Measurements from ENCODE around the gene MIB1.

MIB1 gene

DNA sequence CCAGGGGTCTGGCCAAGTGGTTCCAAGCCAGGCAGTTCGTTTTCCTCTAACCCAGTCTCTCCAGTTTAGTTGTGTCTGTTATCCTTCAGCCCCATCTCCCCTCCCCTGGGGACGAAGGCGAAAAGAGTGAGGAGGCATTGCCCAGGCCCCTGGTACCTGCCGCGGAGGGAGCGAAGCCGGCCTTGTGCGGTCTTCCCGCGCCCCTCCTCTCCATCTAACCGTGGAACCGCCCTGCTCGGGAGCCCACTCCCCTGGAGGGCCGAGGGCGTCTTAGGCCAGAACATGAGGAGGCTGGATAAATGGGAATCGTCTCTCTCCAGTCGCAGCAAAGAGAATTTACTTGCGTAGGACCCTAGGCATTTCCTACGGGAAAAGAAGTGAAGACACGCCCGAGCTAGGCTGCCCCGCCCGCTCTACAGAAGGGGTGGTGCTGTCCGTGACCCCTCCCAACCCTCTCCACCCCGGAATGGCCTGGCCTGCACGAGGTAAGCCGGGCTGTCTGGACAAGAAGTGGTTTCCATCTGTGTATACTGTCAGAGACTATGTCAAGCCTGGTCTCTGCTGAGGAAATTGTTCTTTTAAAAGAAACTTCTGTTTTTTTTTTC, 156.2 kb downstream of the MIB1 start:
- TF ChIP-seq, protein P1, sequence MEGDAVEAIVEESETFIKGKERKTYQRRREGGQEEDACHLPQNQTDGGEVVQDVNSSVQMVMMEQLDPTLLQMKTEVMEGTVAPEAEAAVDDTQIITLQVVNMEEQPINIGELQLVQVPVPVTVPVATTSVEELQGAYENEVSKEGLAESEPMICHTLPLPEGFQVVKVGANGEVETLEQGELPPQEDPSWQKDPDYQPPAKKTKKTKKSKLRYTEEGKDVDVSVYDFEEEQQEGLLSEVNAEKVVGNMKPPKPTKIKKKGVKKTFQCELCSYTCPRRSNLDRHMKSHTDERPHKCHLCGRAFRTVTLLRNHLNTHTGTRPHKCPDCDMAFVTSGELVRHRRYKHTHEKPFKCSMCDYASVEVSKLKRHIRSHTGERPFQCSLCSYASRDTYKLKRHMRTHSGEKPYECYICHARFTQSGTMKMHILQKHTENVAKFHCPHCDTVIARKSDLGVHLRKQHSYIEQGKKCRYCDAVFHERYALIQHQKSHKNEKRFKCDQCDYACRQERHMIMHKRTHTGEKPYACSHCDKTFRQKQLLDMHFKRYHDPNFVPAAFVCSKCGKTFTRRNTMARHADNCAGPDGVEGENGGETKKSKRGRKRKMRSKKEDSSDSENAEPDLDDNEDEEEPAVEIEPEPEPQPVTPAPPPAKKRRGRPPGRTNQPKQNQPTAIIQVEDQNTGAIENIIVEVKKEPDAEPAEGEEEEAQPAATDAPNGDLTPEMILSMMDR (IDR thresholded peaks at IDR 0.05; ENCODE audit: low read depth, low read length), result no peak
- no peak overlapping the region for H3K4me3 ChIP-seq (replicated peaks in 1 of 2; ENCODE audit: low read depth in 2 of 2, low read length in 2 of 2)
- peak; percentile 2 to 32 for DNase-seq (ENCODE audit: low read depth in 2 of 2)

DNA sequence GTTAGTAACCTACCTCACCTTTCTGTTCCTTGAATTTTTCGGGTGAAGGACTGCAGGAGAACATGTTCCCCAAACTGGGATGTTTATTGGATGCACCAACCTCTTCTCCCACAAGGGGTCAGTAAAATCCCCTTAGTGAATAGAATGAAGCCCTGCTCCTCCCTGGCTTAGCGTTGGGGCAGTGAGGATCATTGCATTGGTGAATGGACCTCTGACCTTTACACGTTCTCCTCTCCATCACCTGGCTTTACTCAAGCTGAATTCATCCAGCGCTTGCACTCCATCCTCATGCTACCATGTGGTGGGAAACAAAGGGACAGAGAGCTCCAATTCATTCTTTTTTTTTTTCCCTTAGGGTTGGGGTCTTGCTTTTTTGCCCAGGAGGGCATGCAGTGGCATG, 157.2 kb downstream of the MIB1 start:
- no peak overlapping the region for H3K4me3 ChIP-seq (replicated peaks in 1 of 2; ENCODE audit: low read depth in 2 of 2, low read length in 2 of 2)
- peak; percentile 62 to 63 for DNase-seq (ENCODE audit: low read depth in 2 of 2)
- TF ChIP-seq, protein P1 (IDR thresholded peaks at IDR 0.05; ENCODE audit: low read depth, low read length), result peak; percentile 81

DNA sequence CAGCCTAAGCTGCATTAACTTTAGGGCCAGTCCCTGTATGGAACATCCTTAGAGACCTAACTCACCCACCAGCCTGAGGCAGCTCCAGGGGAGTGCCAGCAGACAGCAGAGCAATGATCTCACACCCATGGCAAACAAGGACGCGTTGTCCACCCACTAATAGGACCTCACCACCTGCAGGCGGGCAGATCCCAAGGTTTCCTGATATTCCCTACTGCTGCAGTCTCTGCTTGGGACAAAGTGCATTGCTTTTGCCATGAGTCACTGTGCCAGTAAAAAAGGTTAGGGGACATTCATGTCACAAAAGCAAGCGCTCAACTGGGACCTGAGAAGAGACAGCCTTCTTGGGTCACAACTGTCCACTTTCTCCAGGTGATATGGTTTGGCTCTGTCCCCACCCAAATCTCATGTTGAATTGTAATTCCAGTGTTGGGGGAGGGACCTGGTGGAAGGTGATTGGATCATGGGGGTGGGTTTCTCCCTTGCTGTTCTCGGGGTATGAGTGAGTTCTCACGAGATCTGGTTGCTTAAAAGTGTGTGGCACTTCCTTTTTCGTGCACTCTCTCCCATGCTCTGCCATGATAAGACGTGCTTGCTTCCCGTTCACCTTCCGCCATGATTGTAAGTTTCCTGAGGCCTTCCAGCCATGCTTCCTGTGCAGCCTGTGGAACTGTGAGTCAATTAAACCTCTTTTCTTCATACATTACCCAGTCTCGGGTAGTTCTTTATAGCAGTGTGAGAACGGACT, 160.2 kb downstream of the MIB1 start:
- H3K4me3 ChIP-seq (replicated peaks in 1 of 2; ENCODE audit: low read depth in 2 of 2, low read length in 2 of 2), result no peak overlapping the region
- DNase-seq (ENCODE audit: low read depth in 2 of 2), result no peak
- TF ChIP-seq, protein P1 (IDR thresholded peaks at IDR 0.05; ENCODE audit: low read depth, low read length), result no peak

DNA sequence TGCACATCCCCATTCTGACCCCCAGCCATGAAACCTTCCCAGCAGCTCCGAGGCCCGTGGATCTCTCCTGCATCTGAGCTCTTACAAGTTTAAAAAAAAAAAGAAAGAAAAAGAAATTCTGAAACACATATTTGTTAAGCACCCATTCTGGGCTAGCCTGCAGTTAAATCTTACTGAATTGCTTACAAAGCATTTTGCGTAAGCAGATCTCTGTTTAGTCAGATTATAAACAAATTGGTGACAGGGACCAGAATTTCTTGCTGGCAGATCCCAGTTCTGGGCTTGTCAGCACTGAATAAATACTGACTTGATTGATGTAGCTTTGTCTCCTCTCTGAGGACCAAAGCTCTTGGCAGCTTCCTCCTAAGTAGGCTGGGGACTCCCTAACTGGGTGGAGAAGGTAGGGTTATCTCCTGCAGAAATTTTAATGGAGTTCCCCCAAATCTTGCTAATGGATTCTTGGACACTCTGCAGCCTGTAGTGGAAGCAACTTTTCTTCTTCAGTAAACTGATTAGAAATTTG, 160.9 kb downstream of the MIB1 start:
- H3K4me3 ChIP-seq (replicated peaks in 1 of 2; ENCODE audit: low read depth in 2 of 2, low read length in 2 of 2), result no peak overlapping the region
- no peak for DNase-seq (ENCODE audit: low read depth in 2 of 2)
- TF ChIP-seq, protein P1 (IDR thresholded peaks at IDR 0.05; ENCODE audit: low read depth, low read length), result no peak

DNA sequence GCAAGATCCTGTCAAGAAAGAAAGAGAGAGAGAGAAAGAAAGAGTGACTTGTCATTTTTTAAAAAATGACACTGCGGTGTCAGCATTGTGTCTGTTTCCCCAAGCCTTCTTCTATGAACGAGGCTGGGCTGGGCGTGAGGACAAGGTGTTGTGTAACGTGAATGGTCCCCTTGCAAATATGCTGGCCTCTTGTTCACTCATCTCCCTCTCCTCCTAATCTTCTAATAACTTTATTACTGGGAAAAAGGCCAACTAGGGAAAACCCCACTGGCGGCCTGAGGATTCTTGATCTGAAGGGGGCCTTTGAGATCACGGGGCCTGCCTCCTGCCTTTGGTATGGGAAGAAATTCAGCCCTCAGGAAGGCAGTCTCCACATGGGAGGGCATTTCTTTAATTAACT, 163.1 kb downstream of the MIB1 start:
- TF ChIP-seq, protein P1 (IDR thresholded peaks at IDR 0.05; ENCODE audit: low read depth, low read length), result no peak
- no peak overlapping the region for H3K4me3 ChIP-seq (replicated peaks in 1 of 2; ENCODE audit: low read depth in 2 of 2, low read length in 2 of 2)
- DNase-seq (ENCODE audit: low read depth in 2 of 2), result peak in 1 of 2 donors; percentile 31

DNA sequence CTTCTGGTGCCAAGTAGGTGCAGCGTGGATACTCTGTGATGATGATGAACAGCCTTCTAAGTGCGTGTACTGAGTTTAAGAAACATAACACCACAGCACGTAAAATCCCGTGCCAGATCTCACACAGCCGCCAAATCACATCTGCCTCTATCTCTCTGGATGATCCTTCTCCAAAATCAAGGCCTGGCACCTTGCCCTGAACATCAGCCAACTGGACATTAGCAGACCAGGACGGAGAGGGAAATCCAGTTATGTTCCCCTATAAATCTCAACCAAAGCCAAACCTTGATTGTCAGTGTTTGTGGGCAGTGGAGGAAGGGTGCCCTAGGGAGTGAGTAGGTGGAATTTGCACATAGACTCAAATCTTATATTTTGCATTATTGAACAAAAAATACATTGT, 164.3 kb downstream of the MIB1 start:
- H3K4me3 ChIP-seq (replicated peaks in 1 of 2; ENCODE audit: low read depth in 2 of 2, low read length in 2 of 2), result no peak overlapping the region
- TF ChIP-seq, protein P1 (IDR thresholded peaks at IDR 0.05; ENCODE audit: low read depth, low read length), result no peak
- DNase-seq (ENCODE audit: low read depth in 2 of 2), result no peak

Data from cardiac fibroblast (primary cell).